OCI-LY7 (cell line): Measurements from ENCODE around the gene CHD9. TPM values are rescaled to one million over a fixed set of nuclear protein-coding genes. Genes with fewer than 3 reads are reported as not detected.

Source experiments
- BruUV-seq: library from RNA; stranded (reverse); fragments of 400-500 nt; replicated peaks from 2 replicates; lab custom pipeline; 2021; lab: Mats Ljungman, UMichigan
- CTCF ChIA-PET: fragments of 300-600 bp; sonication (Branson Sonifier 250); formaldehyde crosslinking; loops from one replicate; lab custom pipeline; 2022; ENCODE audit warnings: antibody characterized with exemption; ENCODE audit not compliant: unreplicated experiment; lab: Charles Lee
- POLR2A ChIA-PET: fragments of 300-600 bp; sonication (Branson Sonifier 250); formaldehyde crosslinking; loops from one replicate; lab custom pipeline; 2022; ENCODE audit warnings: antibody characterized with exemption; lab: Charles Lee
- DNase-seq: peaks from one replicate; pipeline ENCODE4 v3.0.0-alpha.2; 2015; ENCODE audit warnings: low spot score
- H2AFZ ChIP-seq: fragments of 200-600 bp; sonication (generic), shearing (Covaris generic); 2 replicates; pipeline ENCODE4 v1.6.1; 2014; ENCODE audit warnings: mild to moderate bottlenecking, antibody characterized with exemption, low read length, moderate library complexity
- H3K27ac ChIP-seq: fragments of 200-600 bp; sonication (generic); 2 replicates; pipeline ENCODE4 v1.5.1; 2014; ENCODE audit warnings: mixed run types, low read depth, mild to moderate bottlenecking, moderate library complexity, low read length, inconsistent platforms; ENCODE audit not compliant: poor library complexity, severe bottlenecking
- H3K36me3 ChIP-seq: fragments of 200-600 bp; sonication (generic); 2 replicates; pipeline ENCODE4 v1.6.1; 2014; ENCODE audit warnings: mild to moderate bottlenecking, antibody characterized with exemption, low read length, moderate library complexity, mixed read lengths; ENCODE audit not compliant: insufficient read depth
- H3K4me1 ChIP-seq: fragments of 200-600 bp; sonication (generic); 2 replicates; pipeline ENCODE4 v1.5.1; 2014; ENCODE audit warnings: mild to moderate bottlenecking, low read length; ENCODE audit not compliant: insufficient read depth, poor library complexity, severe bottlenecking
- H3K4me2 ChIP-seq: fragments of 200-600 bp; sonication (generic); 2 replicates; pipeline ENCODE4 v1.6.1; 2014; ENCODE audit warnings: mild to moderate bottlenecking, low read length
- H3K4me3 ChIP-seq: fragments of 200-600 bp; sonication (generic); 2 replicates; pipeline ENCODE4 v1.5.1; 2014; ENCODE audit warnings: mild to moderate bottlenecking, low read depth, low read length; ENCODE audit not compliant: poor library complexity, severe bottlenecking
- H3K79me2 ChIP-seq: fragments of 200-600 bp; sonication (generic); 2 replicates; pipeline ENCODE4 v1.6.1; 2016; ENCODE audit warnings: low read depth, mild to moderate bottlenecking, low read length, moderate library complexity, mixed read lengths; ENCODE audit not compliant: insufficient read depth
- H3K9me2 ChIP-seq: fragments of 200-600 bp; sonication (generic); 2 replicates; pipeline ENCODE4 v1.6.1; 2016; ENCODE audit warnings: mild to moderate bottlenecking, low read length, mixed read lengths; ENCODE audit not compliant: insufficient read depth
- H3K9me3 ChIP-seq: fragments of 200-600 bp; sonication (generic); 2 replicates; pipeline ENCODE4 v1.6.1; 2014; ENCODE audit warnings: mild to moderate bottlenecking, mixed run types, low read length, mixed read lengths
- H4K20me1 ChIP-seq: fragments of 200-600 bp; sonication (generic); 2 replicates; pipeline ENCODE4 v1.6.1; 2014; ENCODE audit warnings: mild to moderate bottlenecking, antibody characterized with exemption, low read length, moderate library complexity, mixed read lengths; ENCODE audit not compliant: insufficient read depth
- CTCF ChIP-seq: fragments of 200-600 bp; sonication (generic); conservative IDR thresholded peaks from 2 replicates; pipeline ENCODE4 v1.5.1; 2014; ENCODE audit warnings: mild to moderate bottlenecking, antibody characterized with exemption, low read length, moderate library complexity, mixed read lengths
- EZH2phosphoT487 ChIP-seq: fragments of 200-600 bp; sonication (generic); IDR thresholded peaks from 2 replicates; pipeline ENCODE4 v1.6.1; 2018; ENCODE audit warnings: low read depth, borderline replicate concordance, mild to moderate bottlenecking, mixed run types, antibody characterized with exemption, low read length, moderate library complexity, mixed read lengths
- intact Hi-C: fragments of 100-400 bp; cut with micrococcal nuclease; formaldehyde crosslinking; loops from one replicate; pipeline ENCODE4 v1.10.0; 2022; ENCODE audit not compliant: unreplicated experiment
- total RNA-seq, 2 experiments: library from RNA; depleted of rRNA in 1 of 2; stranded (reverse); fragments of >200 nt in 1 of 2; shearing (Covaris generic) in 1 of 2; gene quantifications; 2 replicates each; pipeline ENCODE4 v1.2.3, GENCODE V29; 2014 to 2022

The CHD9 gene
- total RNA-seq, 2 experiments from 2014 or later = 52.6 to 85.9 TPM

DNA sequence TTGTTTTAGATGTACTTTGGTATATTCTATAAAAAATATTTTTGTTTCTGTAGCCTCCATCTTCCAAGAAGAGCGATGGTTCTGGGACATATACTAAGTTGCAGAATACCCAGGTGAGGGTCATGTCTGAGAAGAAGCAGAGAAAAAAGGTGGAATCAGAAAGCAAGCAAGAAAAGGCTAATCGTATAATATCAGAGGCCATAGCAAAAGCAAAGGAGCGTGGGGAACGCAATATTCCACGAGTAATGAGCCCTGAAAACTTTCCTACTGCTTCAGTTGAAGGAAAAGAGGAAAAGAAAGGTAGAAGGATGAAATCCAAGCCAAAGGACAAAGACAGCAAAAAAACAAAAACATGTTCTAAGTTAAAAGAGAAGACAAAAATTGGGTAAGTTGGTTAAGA lies 154.6 kb downstream of the CHD9 start:
- peak overlapping the region; percentile 94 for H3K27ac ChIP-seq

GRCh38 chr16:53209877-53210276 lies 155.1 kb downstream of the CHD9 start:
- no peak for TF ChIP-seq CTCF
- no peak for TF ChIP-seq EZH2phosphoT487

More for the DNA sequence above, 154.6 kb downstream of the CHD9 start:
- no peaks in the 10 kb centered on the region for H4K20me1 ChIP-seq
- intact Hi-C loops = loop anchor here (2.0 kb wide), 1 partner anchor 79 kb away; no protein-coding TSS in a partner anchor
- CTCF ChIA-PET = no interaction called here
- BruUV-seq = no TSS peak
- peak overlapping the region; percentile 85 for H3K4me2 ChIP-seq
- peaks cover 51% of the 10 kb centered on the region for H3K36me3 ChIP-seq
- H3K79me2 ChIP-seq = peaks cover 87% of the 10 kb centered on the region
- POLR2A ChIA-PET = interaction anchor here (0.7 to 2.7 kb wide), 5 partner anchors 9 to 367 kb away, joined by 3 to 12 read pairs (median 5); no protein-coding TSS in a partner anchor
- H3K9me2 ChIP-seq = no peaks in the 10 kb centered on the region
- H3K4me3 ChIP-seq = peak overlapping the region; percentile 88
- peak; percentile 19 for DNase-seq
- TF ChIP-seq CTCF = no peak
- H2AFZ ChIP-seq = no peak overlapping the region
- 0 out of 2 replicates have a peak, but pooled peaks cover 4% of the 10 kb centered on the region for H3K9me3 ChIP-seq
- peaks cover 36% of the 10 kb centered on the region for H3K4me1 ChIP-seq

DNA sequence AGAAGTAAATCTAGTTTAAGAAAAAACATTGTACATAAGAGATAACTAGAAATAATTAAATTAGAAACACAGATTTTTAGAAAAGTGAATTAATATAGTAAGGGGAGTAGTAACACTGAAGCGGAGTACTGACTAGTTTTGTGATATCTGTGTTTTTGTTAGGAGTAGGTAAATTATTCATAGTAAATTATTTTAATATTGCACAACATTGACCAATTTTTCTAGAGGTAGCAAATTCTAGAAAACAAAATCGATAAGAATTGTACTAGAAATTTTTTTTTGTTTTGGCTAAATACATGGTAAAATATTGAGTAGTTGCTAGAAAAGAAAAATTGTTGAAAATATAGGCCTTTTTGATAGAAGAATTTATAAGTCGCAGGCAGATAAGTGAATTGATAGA lies 156.5 kb downstream of the CHD9 start:
- BruUV-seq = no TSS peak
- POLR2A ChIA-PET = interaction anchor here (1.5 kb wide), 1 partner anchor 9 kb away, joined by 5 read pairs; no protein-coding TSS in a partner anchor
- H3K4me2 ChIP-seq = peak overlapping the region; percentile 85
- 0 out of 2 replicates have a peak, but pooled peaks cover 6% of the 10 kb centered on the region for H3K9me3 ChIP-seq
- no peak for DNase-seq
- no peaks in the 10 kb centered on the region for H3K9me2 ChIP-seq
- peaks cover 43% of the 10 kb centered on the region for H3K4me1 ChIP-seq
- peak overlapping the region; percentile 12 for H3K27ac ChIP-seq
- H3K79me2 ChIP-seq = peaks cover 96% of the 10 kb centered on the region
- intact Hi-C loops = no loop called here
- CTCF ChIA-PET = no interaction called here
- no peaks in the 10 kb centered on the region for H4K20me1 ChIP-seq
- no peak overlapping the region for H2AFZ ChIP-seq
- H3K36me3 ChIP-seq = peaks cover 64% of the 10 kb centered on the region
- TF ChIP-seq CTCF (no peak), EZH2phosphoT487 (no peak)
- H3K4me3 ChIP-seq = peak overlapping the region; percentile 88

More at GRCh38 chr16:53209877-53210276, 155.1 kb downstream of the CHD9 start:
- Histone ChIP-seq H3K9me3 (0 out of 2 replicates have a peak, but pooled peaks cover 6% of the 10 kb centered on the region), H3K4me3 (peak overlapping the region; percentile 88), H3K4me2 (peak overlapping the region; percentile 85), H3K79me2 (peaks cover 87% of the 10 kb centered on the region), H3K36me3 (peaks cover 54% of the 10 kb centered on the region), H3K9me2 (no peaks in the 10 kb centered on the region), H2AFZ (no peak overlapping the region), H3K27ac (peak overlapping the region; percentile 94), H4K20me1 (no peaks in the 10 kb centered on the region), H3K4me1 (peaks cover 36% of the 10 kb centered on the region)
- ChIA-PET POLR2A (interaction anchor here (0.7 kb wide), 1 partner anchor 247 kb away, joined by 6 read pairs; no protein-coding TSS in a partner anchor), CTCF (no interaction called here)
- intact Hi-C loops = loop anchor here (2.0 kb wide), 1 partner anchor 79 kb away; no protein-coding TSS in a partner anchor
- BruUV-seq = no TSS peak
- no peak for DNase-seq
